Measurements from ENCODE around the gene AFM. TPM values are rescaled to one million over a fixed set of nuclear protein-coding genes. Genes with fewer than 3 reads are reported as not detected.
"Not testable (repeated sequence)": the region's sequence is repeated elsewhere in the genome, so short reads cannot be mapped to it uniquely, and the experiment has no call there.

The AFM gene
- total RNA-seq, 1 experiment from 2014 or later: 2.5 TPM

GRCh38 chr4:73544620-73545019 is 63.1 kb downstream of the AFM start:
- Histone ChIP-seq H3K9me3 (no peaks in the 10 kb centered on the region), H3K36me3 (ENCODE audit: control insufficient read depth, insufficient read depth, low read length) (no peaks in the 10 kb centered on the region), H3K4me3 (ENCODE audit: low read depth, low read length) (no peak overlapping the region), H3K27me3 (replicated peaks; ENCODE audit: control insufficient read depth, insufficient read depth, low read length) (no peaks in the 10 kb centered on the region; the same call in 1 of the 2 replicates), H3K4me1 (no peaks in the 10 kb centered on the region)
- H3K36me3 Mint-ChIP-seq (ENCODE audit: insufficient read depth, unreplicated experiment): peaks cover 6% of the 10 kb centered on the region
- H3K4me1 Mint-ChIP-seq (ENCODE audit: low read depth, unreplicated experiment): no peaks in the 10 kb centered on the region
- no peaks in the 10 kb centered on the region for H3K9me3 Mint-ChIP-seq (ENCODE audit: unreplicated experiment)
- no TSS peak for BruUV-seq (replicated peaks)
- DNase-seq: no peak
- no peak overlapping the region for H3K4me3 Mint-ChIP-seq (ENCODE audit: unreplicated experiment)
- POLR2A ChIA-PET: no interaction called here
- no peak for TF ChIP-seq CTCF (IDR thresholded peaks at IDR 0.05; ENCODE audit: insufficient read depth in 1 of 2, low read depth in 1 of 2, low read length in 1 of 2, severe bottlenecking in 1 of 2, unreplicated experiment in 1 of 2)
- H3K27ac Mint-ChIP-seq (ENCODE audit: unreplicated experiment): no peak overlapping the region
- H3K27me3 Mint-ChIP-seq (ENCODE audit: insufficient read depth, unreplicated experiment): no peaks in the 10 kb centered on the region
- CTCF ChIA-PET: no interaction called here
- intact Hi-C loops (cut with micrococcal nuclease; ENCODE audit: unreplicated experiment): no loop called here

DNA sequence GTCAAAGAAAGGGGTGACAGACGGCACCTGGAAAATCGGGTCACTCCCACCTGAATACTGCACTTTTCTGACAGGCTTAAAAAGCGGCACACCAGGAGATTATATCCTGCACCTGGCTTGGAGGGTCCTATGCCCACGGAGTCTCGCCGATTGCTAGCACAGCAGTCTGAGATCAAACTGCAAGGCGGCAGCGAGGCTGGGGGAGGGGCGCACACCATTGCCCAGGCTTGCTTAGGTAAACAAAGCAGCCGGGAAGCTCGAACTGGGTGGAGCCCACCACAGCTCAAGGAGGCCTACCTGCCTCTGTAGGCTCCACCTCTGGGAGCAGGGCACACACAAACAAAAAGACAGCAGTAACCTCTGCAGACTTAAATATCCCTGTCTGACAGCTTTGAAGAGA is 69.3 kb downstream of the AFM start:
- H3K36me3 ChIP-seq (ENCODE audit: control insufficient read depth, insufficient read depth, low read length); BruUV-seq (replicated peaks); H3K4me1 Mint-ChIP-seq (ENCODE audit: low read depth, unreplicated experiment); H3K4me3 ChIP-seq (ENCODE audit: low read depth, low read length); H3K27me3 ChIP-seq (replicated peaks; ENCODE audit: control insufficient read depth, insufficient read depth, low read length); H3K27ac Mint-ChIP-seq (ENCODE audit: unreplicated experiment); H3K27me3 Mint-ChIP-seq (ENCODE audit: insufficient read depth, unreplicated experiment); H3K36me3 Mint-ChIP-seq (ENCODE audit: insufficient read depth, unreplicated experiment); H3K4me1 ChIP-seq; intact Hi-C loops (cut with micrococcal nuclease; ENCODE audit: unreplicated experiment); H3K9me3 ChIP-seq; H3K4me3 Mint-ChIP-seq (ENCODE audit: unreplicated experiment); CTCF ChIA-PET; POLR2A ChIA-PET; DNase-seq: not testable (repeated sequence)
- peaks cover 18% of the 10 kb centered on the region for H3K9me3 Mint-ChIP-seq (ENCODE audit: unreplicated experiment)

Other genes with a start within 250 kb of the AFM start
- 66.8 and 73.0 TPM in 2 replicates for gene ANKRD17, start 222.9 kb upstream of the AFM start, total RNA-seq (2022)
- gene ALB, start 77.5 kb upstream of the AFM start, total RNA-seq (2022): 64.9 and 79.8 TPM in 2 replicates
- 158 and 252 TPM in 2 replicates for gene AFP, start 45.5 kb upstream of the AFM start, total RNA-seq (2022)
- gene RASSF6, start 138.7 kb downstream of the AFM start, total RNA-seq (2022): 2.4 and 2.9 TPM in 2 replicates

All from Caco-2 (cell line).